Heart right ventricle (tissue), 16 donors: Measurements from ENCODE around the gene ACAN. TPM values are rescaled to one million over a fixed set of nuclear protein-coding genes. Genes with fewer than 3 reads are reported as not detected.

Experiments used
- ATAC-seq, 8 donors: fragments of 200-7000 bp; cut with Tn5 transposase; one replicate each; pipeline ENCODE4 v1.9.1; 2020; ENCODE audit warnings: mild to moderate bottlenecking in 8 of 8, moderate library complexity in 8 of 8, moderate number of reproducible peaks in 1 of 8
- DNase-seq, 2 donors: peaks; one replicate each; pipeline ENCODE4 v3.0.0-alpha.2; 2020
- H3K27ac ChIP-seq, 10 donors: fragments of 200-600 bp; sonication (generic) in 2 of 10; one replicate each; pipeline versions ENCODE4 v1.5.0 to v1.8.0; 2020 to 2022; ENCODE audit warnings: mild to moderate bottlenecking in 3 of 10
- H3K27me3 ChIP-seq, 7 donors: fragments of 200-600 bp; one replicate each; pipeline ENCODE4 v1.8.0; 2021 to 2022; ENCODE audit warnings: mild to moderate bottlenecking in 2 of 7
- H3K36me3 ChIP-seq, 9 donors: fragments of 200-600 bp; sonication (generic) in 1 of 9; one replicate each; pipeline versions ENCODE4 v1.5.0 to v1.8.0; 2020 to 2022; ENCODE audit warnings: mild to moderate bottlenecking in 2 of 9
- H3K4me1 ChIP-seq, 9 donors: fragments of 200-600 bp; sonication (generic) in 1 of 9; one replicate each; pipeline versions ENCODE4 v1.5.0 to v1.8.0; 2020 to 2022; ENCODE audit warnings: mild to moderate bottlenecking in 4 of 9
- H3K4me3 ChIP-seq, 10 donors: fragments of 200-600 bp; sonication (generic) in 2 of 10; one replicate each; pipeline versions ENCODE4 v1.5.0 to v1.8.0; 2020 to 2022; ENCODE audit warnings: mild to moderate bottlenecking in 7 of 10, moderate library complexity in 2 of 10
- H3K9me3 ChIP-seq, 11 donors: fragments of 200-600 bp in 10 of 11; sonication (generic) in 2 of 11; one replicate each; pipeline versions ENCODE4 v1.5.0 to v1.8.0; 2013 to 2022; ENCODE audit warnings: mild to moderate bottlenecking in 2 of 11, control low read depth in 1 of 11, moderate library complexity in 1 of 11
- WGBS, 2 donors: extraction: QIAGEN DNeasy Blood & Tissue Kit; methylation state at CpG; one replicate each; pipeline ENCODE4 v1.1.7; 2013; ENCODE audit warnings: inconsistent platforms in 1 of 2; 5-methylcytosine and 5-hydroxymethylcytosine counted together
- intact Hi-C, 10 donors: fragments of 100-400 bp; cut with DNase I; formaldehyde crosslinking; loops; one replicate each; pipeline versions ENCODE4 v1.11.1 to v1.14.2; 2022
- polyA plus RNA-seq, 2 donors: library from polyadenylated mRNA; stranded (reverse); fragments of 200-250 nt; gene quantifications; one replicate each; pipeline ENCODE4 v1.2.3, GENCODE V29; 2013
- total RNA-seq, 10 donors: library from RNA; stranded (reverse); fragmentation: NEBNext Ultra II Directional in 3 of 10; extraction: Animal tissue kit (Norgen Biotek cat#: 25700) in 3 of 10; gene quantifications; one replicate each; pipeline versions ENCODE4 v1.2.1 to v1.2.4, GENCODE V29; 2021 to 2023
- TF ChIP-seq, protein P1 (sequence below), 9 donors: fragments of 200-600 bp; sonication (generic) in 2 of 9; IDR thresholded peaks; one replicate each; pipeline versions ENCODE4 v1.5.0 to v1.8.0; 2021 to 2022; ENCODE audit warnings: antibody characterized with exemption in 9 of 9, mild to moderate bottlenecking in 5 of 9, moderate library complexity in 1 of 9
- donor health status: Arrhythmogenic right ventricular cardiomyopathy.
- donor health status: ischemic (EF 13 %, LVEDD 7.1; RV severe dilation, severe dysfunction).
- donor health status: healthy with polysubstance abuse.
- donor health status: DM: no; HTN: yes; CAD: no.
- donor health status: DM: no; HTN: no; CAD: no.
- donor health status: ischemic (EF 25% LVEDD 6.9; RV normal size, moderate dysfunction).
- donor health status: ischemic (EF 25% LVEDD 5.7; RV mildly dilated, moderate dysfunction).
- donor health status: healthy.
- donor health status: DM: yes; HTN: yes; CAD: no.
- donor health status: Ischemic cardiomyopathy.
- donor health status: ischemic (EF 35%, LVEDD 5.7; RV mildly dilated, moderate dysfunction).
- donor health status: nonischemic (EF 11% LVEDD 7.7; RV severe dilation, severe dysfunction).
- donor health status: DM: yes; HTN: yes; CAD: no.
- donor health status: PGD.
- donor health status: ischemic (EF 29% LVEDD 5.4; RV normal size, mild dysfunction).
- donor health status: nonischemic (EF 23%, LVEDD 6.1; RV moderate dilation, normal function).

Gene ACAN
- total and polyA plus RNA-seq, 12 donors = 0.08 to 0.66 (median 0.19) TPM; not detected in 2

DNA sequence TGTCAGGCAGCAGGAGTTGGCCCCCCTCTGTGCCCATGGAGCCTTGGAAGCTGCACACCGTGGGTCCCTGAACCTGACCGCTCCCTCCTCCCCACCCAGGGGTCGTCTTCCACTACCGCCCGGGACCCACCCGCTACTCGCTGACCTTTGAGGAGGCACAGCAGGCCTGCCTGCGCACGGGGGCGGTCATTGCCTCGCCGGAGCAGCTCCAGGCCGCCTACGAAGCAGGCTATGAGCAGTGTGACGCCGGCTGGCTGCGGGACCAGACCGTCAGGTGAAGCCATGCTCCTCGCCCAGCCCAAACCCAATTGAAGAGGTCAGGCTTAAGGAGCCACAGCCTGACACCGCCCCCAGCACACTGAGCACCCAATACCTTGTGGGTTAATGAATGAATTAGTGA, 43.9 kb downstream of the ACAN start:
- Histone ChIP-seq H3K4me1 (no peaks in the 10 kb centered on the region), H3K27me3 (peaks cover 0 to 14% (median 11%) of the 10 kb centered on the region in 7 donors)

GRCh38 chr15:88848203-88848602, 45.0 kb downstream of the ACAN start:
- Histone ChIP-seq H3K9me3 (no peaks in the 10 kb centered on the region), H3K27me3 (peaks cover 0 to 24% (median 19%) of the 10 kb centered on the region in 7 donors), H3K27ac (no peak overlapping the region), H3K4me3 (no peak overlapping the region), H3K4me1 (no peaks in the 10 kb centered on the region), H3K36me3 (no peaks in the 10 kb centered on the region)
- DNase-seq (no peak), ATAC-seq (no peak)
- 85 to 89% methylated on average over 3 of the region's 3 CpGs for WGBS, 2 donors
- TF ChIP-seq, protein P1, sequence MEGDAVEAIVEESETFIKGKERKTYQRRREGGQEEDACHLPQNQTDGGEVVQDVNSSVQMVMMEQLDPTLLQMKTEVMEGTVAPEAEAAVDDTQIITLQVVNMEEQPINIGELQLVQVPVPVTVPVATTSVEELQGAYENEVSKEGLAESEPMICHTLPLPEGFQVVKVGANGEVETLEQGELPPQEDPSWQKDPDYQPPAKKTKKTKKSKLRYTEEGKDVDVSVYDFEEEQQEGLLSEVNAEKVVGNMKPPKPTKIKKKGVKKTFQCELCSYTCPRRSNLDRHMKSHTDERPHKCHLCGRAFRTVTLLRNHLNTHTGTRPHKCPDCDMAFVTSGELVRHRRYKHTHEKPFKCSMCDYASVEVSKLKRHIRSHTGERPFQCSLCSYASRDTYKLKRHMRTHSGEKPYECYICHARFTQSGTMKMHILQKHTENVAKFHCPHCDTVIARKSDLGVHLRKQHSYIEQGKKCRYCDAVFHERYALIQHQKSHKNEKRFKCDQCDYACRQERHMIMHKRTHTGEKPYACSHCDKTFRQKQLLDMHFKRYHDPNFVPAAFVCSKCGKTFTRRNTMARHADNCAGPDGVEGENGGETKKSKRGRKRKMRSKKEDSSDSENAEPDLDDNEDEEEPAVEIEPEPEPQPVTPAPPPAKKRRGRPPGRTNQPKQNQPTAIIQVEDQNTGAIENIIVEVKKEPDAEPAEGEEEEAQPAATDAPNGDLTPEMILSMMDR (IDR thresholded peaks at IDR 0.05) = no peak
- intact Hi-C loops = no loop called here

More for the DNA sequence above, 43.9 kb downstream of the ACAN start:
- WGBS, 2 donors = 80 to 84% methylated on average over 20 of the region's 20 CpGs
- Histone ChIP-seq H3K9me3 (no peaks in the 10 kb centered on the region), H3K36me3 (no peaks in the 10 kb centered on the region), H3K4me3 (no peak overlapping the region), H3K27ac (no peak overlapping the region)
- intact Hi-C loops = no loop called here
- no peak for DNase-seq
- TF ChIP-seq, protein P1 (IDR thresholded peaks at IDR 0.05) = no peak
- peak in 1 of 8 donors; percentile 15 for ATAC-seq

DNA sequence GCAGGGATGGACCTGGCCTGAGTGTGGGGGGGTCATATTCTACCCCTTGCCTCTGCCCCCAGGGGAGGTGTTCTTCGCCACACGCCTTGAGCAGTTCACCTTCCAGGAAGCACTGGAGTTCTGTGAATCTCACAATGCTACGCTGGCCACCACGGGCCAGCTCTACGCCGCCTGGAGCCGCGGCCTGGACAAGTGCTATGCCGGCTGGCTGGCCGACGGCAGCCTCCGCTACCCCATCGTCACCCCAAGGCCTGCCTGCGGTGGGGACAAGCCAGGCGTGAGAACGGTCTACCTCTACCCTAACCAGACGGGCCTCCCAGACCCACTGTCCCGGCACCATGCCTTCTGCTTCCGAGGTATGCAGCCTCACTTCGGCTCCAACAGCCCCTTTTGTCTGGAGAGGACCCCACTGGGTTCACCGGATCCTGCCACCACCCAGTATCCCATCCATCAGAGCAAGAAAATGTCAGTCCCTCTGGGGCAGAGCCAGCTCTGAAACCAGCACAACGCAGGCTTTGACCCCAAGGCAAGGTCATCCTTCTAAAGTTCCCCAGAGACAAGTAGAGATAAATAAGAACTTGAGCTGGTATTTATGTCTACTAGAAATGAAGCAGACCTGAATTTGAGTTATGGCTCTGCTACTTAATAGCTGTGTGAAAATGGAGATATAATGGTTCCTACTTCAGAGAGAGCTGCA, 46.3 kb downstream of the ACAN start:
- no peaks in the 10 kb centered on the region for H3K4me1 ChIP-seq
- no peak overlapping the region for H3K27ac ChIP-seq
- no peak overlapping the region for H3K4me3 ChIP-seq
- ATAC-seq (no peak), DNase-seq (no peak)
- H3K9me3 ChIP-seq = peaks cover 0 to 3% (median 0%) of the 10 kb centered on the region in 11 donors
- intact Hi-C loops = no loop called here
- no peaks in the 10 kb centered on the region for H3K36me3 ChIP-seq
- H3K27me3 ChIP-seq = peaks cover 0 to 37% (median 25%) of the 10 kb centered on the region in 7 donors
- TF ChIP-seq, protein P1 (IDR thresholded peaks at IDR 0.05) = no peak
- 81 to 85% methylated on average over 22 of the region's 22 CpGs for WGBS, 2 donors

DNA sequence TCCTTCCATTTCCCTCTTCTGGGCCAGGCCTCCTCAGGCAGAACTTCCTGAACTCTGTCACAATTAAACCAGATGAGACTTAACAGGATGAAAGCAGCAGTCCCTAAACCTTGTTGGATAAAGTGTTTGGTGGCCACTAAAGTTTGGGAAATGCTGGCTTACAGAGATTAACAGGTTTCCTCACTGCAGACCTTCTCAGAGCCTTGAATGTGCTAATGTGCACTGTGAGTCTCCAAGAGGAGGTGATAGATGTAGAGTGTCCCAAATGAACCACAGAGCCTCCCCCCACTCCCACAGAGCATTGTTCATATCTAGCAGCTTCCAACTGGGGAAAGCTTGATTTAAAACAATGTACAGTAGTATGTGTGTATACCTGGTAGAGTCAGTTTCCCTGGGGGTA, 49.2 kb downstream of the ACAN start:
- H3K4me3 ChIP-seq = no peak overlapping the region
- peaks cover 0 to 5% (median 0%) of the 10 kb centered on the region in 11 donors for H3K9me3 ChIP-seq
- intact Hi-C loops = no loop called here
- ATAC-seq = no peak
- TF ChIP-seq, protein P1 (IDR thresholded peaks at IDR 0.05) = no peak
- no peaks in the 10 kb centered on the region for H3K36me3 ChIP-seq
- H3K4me1 ChIP-seq = no peaks in the 10 kb centered on the region
- peaks cover 0 to 37% (median 26%) of the 10 kb centered on the region in 7 donors for H3K27me3 ChIP-seq
- H3K27ac ChIP-seq = no peak overlapping the region
- DNase-seq = no peak
